ENCODE measurements around the gene ARID3B. TPM values are rescaled to one million over a fixed set of nuclear protein-coding genes. Genes with fewer than 3 reads are reported as not detected.
"Not testable (repeated sequence)": the region's sequence is repeated elsewhere in the genome, so short reads cannot be mapped to it uniquely, and the experiment has no call there.

Gene ARID3B
- total RNA-seq, 1 donor from 2014 or later, result 12.5 TPM

GRCh38 chr15:74568594-74568993, 27.6 kb downstream of the ARID3B start:
- no peak for DNase-seq (ENCODE audit: low spot score)

GRCh38 chr15:74569731-74570070, 28.7 kb downstream of the ARID3B start:
- no peak for DNase-seq (ENCODE audit: low spot score)

DNA sequence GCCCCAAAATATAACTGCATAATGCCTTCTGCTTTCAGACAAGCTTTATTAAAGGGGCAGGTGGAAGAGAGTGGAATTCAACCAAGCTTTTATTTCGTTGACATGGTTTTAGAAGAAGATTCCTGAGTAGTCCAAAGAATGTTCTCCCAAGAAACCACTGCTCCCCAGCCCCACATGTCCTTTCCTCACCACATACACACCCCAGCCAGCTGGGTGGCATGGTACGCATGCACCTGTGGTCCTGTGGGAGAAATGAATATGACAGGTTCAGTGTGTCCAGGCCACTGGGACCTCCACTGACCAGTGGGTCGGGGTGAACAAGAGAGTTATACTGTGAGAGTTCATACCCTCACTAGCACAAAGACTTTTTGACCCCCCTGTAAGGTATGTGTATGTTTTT, 30.2 kb downstream of the ARID3B start:
- DNase-seq (ENCODE audit: low spot score), result no peak

- DNase-seq (ENCODE audit: low spot score), result no peak
Measured at GRCh38 chr15:74573987-74574386, 33.0 kb downstream of the ARID3B start.

GRCh38 chr15:74578496-74578994, 37.5 kb downstream of the ARID3B start:
- no peak for DNase-seq (ENCODE audit: low spot score)

DNA sequence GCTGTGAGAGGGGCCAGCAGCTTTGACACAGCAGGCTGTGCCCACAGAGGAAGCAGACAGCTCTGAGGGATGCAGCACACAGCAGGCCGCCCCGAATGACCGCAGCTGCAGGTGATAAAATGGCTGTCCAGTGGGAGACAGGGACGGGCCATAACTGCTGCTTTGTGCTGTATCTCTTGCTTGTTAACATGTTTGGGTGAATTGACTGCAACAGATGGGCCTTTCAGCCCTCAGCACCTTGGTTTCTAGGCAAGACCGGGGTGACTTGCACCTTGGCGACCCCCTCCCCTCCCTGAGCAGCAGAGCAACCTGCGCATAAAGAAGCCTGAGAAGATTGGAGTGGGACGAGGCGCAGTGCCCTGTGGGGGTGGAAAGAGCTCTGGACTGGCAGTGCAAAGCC, 38.0 kb downstream of the ARID3B start:
- no peak for DNase-seq (ENCODE audit: low spot score)

- no peak for DNase-seq (ENCODE audit: low spot score)
Measured at GRCh38 chr15:74580538-74581350, 39.7 kb downstream of the ARID3B start.

- DNase-seq (ENCODE audit: low spot score), result no peak
Measured at GRCh38 chr15:74584204-74584603, 43.2 kb downstream of the ARID3B start.

DNA sequence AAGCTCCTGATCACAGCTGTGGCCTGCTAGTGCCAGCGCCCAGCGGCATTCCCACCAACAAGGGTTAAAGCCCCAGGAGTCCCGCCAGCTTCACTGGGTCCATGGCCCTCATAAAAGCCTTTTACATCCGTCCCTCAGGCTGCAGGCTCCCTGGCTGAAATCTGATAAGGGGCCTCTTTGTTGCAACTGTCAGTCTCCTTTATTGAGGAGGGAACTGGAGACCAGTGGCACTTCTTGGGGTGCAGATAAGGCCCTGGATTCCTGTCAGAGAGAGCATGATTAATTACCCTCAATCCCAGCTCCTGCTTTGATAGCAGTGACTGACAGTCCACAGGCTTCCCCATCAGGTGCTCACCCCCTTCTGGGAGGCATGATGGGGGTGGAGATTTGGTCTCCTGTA, 43.8 kb downstream of the ARID3B start:
- DNase-seq (ENCODE audit: low spot score), result no peak

- DNase-seq (ENCODE audit: low spot score), result no peak
Measured at GRCh38 chr15:74585191-74585590, 44.2 kb downstream of the ARID3B start.

DNA sequence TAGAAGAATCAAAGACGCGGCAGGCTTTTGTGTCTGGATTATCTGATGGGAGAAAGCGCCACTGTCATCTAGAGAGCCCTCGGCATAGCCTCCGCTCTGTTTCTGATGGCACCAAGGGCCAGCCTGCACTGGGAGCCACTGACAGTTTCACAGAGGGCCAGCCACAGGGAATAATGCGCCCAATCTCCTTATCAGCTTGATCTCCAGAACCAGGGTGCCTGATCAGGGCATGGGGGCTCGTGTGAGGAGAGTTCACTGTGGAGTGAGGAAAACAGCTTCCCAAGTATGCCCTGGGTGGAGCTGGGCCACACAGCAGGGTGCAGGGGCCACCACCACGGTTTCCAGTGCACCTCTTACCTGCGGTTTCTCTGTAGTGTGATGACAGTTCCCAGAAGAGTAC, 44.8 kb downstream of the ARID3B start:
- no peak for DNase-seq (ENCODE audit: low spot score)

DNA sequence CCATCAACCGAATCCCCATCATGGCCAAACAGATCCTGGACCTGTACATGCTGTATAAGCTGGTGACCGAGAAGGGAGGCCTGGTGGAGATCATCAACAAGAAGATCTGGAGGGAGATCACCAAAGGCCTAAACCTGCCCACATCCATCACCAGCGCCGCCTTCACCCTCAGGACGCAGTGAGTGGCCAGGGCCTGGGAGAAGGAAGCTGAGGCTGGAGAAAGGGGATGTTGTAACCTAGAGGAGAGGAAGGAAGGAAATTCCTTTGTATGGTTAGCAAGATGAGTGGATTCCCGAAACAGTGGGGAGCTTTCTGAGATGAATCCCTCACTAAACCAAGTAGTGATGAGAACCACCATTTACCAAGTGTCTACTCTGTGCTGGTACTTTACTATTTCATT, 48.8 kb downstream of the ARID3B start:
- no peak for DNase-seq (ENCODE audit: low spot score)

DNA sequence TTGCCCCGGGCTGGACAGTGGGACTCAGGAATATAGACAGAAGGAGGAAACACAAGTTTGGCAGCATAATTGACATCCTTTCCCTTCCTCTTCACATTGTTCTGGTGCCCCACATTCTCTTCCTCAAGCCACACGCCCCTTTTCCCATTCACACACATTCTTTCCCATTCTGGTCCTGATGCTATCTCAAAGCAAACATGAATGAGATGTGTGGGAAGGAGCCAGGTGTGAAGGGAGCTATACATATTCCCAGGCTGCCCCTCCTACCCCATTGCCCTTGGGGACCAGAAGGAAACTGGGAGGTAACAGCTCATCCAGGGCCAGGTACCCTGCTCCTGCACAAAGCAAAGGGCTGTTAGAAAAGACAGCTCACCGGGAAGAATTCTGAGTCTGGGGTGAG, 51.2 kb downstream of the ARID3B start:
- no peak for DNase-seq (ENCODE audit: low spot score)

DNA sequence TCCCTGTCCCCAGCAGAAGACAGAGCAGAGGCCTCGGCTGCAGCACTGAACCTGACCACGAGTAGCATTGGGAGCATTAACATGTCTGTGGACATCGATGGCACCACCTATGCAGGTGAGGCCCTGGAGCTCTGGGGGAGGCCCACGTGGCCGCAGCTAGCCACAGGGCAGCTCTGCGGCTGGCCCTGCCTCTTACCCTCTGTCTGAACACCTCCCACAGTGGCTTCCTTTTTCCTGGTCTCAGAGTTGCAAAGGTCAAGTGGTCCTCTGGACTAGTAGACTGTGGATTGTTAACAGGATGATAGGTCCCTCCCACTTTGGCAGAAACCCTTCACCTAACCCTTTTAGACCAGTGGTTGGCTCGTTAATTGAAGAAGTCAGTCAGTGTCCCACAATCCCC, 52.1 kb downstream of the ARID3B start:
- no peak for DNase-seq (ENCODE audit: low spot score)

- no peak for DNase-seq (ENCODE audit: low spot score)
Measured at GRCh38 chr15:74594455-74594854, 53.4 kb downstream of the ARID3B start.

GRCh38 chr15:74595271-74595670, 54.3 kb downstream of the ARID3B start:
- DNase-seq (ENCODE audit: low spot score), result no peak

GRCh38 chr15:74596736-74597135, 55.7 kb downstream of the ARID3B start:
- DNase-seq (ENCODE audit: low spot score), result not testable (repeated sequence)

- DNase-seq (ENCODE audit: low spot score), result not testable (repeated sequence)
Measured at GRCh38 chr15:74597146-74597705, 56.2 kb downstream of the ARID3B start.

DNA sequence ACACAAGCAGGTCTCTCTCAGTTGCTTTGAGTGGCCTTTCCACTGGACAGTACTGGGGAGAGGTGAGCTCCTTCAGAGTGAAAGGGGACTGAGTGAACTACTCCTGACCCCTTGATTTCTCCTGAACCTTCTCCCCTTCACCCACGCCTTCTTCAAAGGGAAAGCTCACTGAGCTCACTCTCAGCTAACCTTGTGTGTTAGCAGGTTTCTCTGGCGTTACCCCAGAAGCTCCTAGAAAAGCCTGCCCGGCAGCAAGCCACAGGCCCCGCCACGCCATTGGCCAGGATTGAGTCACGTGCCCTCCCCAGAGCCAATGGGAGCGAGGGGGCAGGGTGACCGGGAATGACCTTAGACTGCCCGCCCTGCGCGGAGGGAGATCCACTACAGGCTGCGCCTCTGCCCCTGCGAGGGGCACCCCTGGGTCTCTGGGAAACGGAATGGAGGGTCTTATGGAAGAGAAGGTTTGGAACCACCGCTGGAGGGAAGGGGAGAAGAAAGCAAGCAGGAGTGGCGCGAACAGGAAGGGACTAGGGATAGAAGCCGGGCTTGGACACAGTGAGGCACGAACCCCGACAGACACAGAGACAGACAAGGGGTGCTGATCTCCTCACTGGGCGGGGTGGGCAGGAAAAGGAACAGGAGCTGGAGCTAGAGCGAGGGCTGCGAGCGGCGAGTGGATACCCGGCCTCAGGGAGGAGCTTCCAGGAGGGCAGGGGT, 57.3 kb downstream of the ARID3B start:
- DNase-seq (ENCODE audit: low spot score), result peak; percentile 97

DNA sequence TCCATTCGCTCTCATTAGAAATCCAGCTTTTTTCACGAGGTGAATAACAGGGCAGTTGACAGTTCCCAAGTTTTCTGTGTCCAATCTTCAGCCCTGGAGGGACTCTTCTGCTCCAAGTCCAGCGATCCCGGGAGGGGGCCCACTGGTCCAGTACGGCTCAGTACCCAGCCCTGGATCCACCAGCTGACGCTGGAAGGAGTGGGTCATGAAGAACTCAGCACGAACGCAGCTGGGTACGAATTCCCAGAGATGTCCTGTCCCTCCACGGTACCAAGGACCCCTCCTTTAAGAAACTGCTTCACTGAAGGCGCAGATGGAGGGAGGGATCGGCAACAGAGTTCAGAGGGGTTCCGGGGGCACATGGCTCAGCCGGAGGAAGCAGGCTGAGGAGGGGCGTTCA, 58.1 kb downstream of the ARID3B start:
- DNase-seq (ENCODE audit: low spot score), result no peak

DNA sequence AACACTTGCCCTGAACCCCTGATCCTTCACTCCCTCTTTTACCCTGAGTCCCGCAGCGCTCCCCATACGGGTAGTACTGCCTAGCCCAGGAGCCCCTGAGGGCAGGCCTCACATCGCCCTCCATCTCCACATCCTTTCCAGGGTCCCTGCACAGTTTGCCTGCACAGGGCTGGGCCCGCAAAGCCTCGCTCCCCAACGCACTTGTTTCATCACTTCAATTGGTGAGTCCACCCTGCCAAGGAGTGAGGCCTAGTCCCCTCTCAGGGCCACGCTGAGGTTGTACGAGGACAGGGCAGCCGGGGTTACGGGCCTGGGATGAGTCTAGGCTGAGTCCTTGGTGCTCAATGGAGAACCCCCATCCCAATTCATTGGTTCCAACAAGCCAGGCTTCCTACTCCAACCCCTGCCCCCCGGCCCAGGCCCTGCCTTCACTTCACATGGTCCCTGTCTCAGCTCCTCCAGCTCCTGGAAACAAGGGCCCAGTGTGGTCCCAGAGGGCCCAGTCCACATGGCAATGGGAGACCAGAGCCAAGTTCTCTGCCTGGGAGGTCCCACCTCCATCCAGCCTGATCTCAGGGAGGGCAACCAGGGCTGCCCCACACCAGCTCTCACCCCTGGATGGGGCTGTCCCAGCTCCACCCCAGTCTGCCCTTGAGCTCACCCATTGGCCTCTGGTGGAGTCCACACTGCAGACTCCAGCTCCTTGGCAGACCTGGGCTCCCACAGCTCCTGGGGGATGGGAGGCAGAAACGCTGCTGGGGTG, 62.2 kb downstream of the ARID3B start:
- no peak for DNase-seq (ENCODE audit: low spot score)
